HG03520 (cell line): ENCODE results near the gene ENO3.
A peak's percentile ranks its signal among the peaks of the same experiment; 100 is the strongest.

ENCODE experiments used
- ATAC-seq: cut with Tn5 transposase; IDR thresholded peaks from one replicate; pipeline ENCODE4 v1.9.1; 2021; ENCODE audit warnings: mild to moderate bottlenecking, moderate library complexity; ENCODE audit not compliant: unreplicated experiment

Gene ENO3

GRCh38 chr17:4949321-4950074 lies 1.4 kb upstream of the ENO3 start:
- ATAC-seq = peak; percentile 32

- no peak for ATAC-seq
These were observed 709 bp upstream of the ENO3 start for GRCh38 chr17:4950075-4950745.

GRCh38 chr17:4951486-4951885 lies 567 bp downstream of the ENO3 start:
- ATAC-seq = no peak

GRCh38 chr17:4953451-4953961 lies 2.6 kb downstream of the ENO3 start:
- no peak for ATAC-seq

GRCh38 chr17:4955091-4955490 lies 4.2 kb downstream of the ENO3 start:
- ATAC-seq = no peak

GRCh38 chr17:4956493-4957061 lies 5.7 kb downstream of the ENO3 start:
- no peak for ATAC-seq

- ATAC-seq = no peak
These were observed 7.2 kb downstream of the ENO3 start for GRCh38 chr17:4958102-4958501.

GRCh38 chr17:4959261-4959965 lies 8.5 kb downstream of the ENO3 start:
- ATAC-seq = no peak

GRCh38 chr17:4960279-4960922 lies 9.5 kb downstream of the ENO3 start:
- no peak for ATAC-seq

GRCh38 chr17:4965311-4965986 lies 14.5 kb downstream of the ENO3 start:
- ATAC-seq = no peak

- peak; percentile 71 for ATAC-seq
These were observed 16.1 kb downstream of the ENO3 start for GRCh38 chr17:4966844-4967538.

GRCh38 chr17:4967539-4968485 lies 16.9 kb downstream of the ENO3 start, which contains the start of gene SPAG7:
Gene SPAG7, minus strand, starts transcription at chr17:4967817. Its CDS starts 13 bp downstream, at chr17:4967804.
- peak; percentile 45 for ATAC-seq

- ATAC-seq = no peak
These were observed 17.6 kb downstream of the ENO3 start for GRCh38 chr17:4968486-4969046.

- ATAC-seq = no peak
These were observed 18.2 kb downstream of the ENO3 start for GRCh38 chr17:4969047-4969550.

GRCh38 chr17:4969551-4970173 lies 18.7 kb downstream of the ENO3 start:
- no peak for ATAC-seq

GRCh38 chr17:4970273-4970672 lies 19.4 kb downstream of the ENO3 start:
- no peak for ATAC-seq

GRCh38 chr17:4971826-4972225 lies 20.9 kb downstream of the ENO3 start:
- no peak for ATAC-seq
